Small intestine (tissue), 7 donors: ENCODE measurements around the gene RHOF. TPM values are rescaled to one million over a fixed set of nuclear protein-coding genes. Genes with fewer than 3 reads are reported as not detected.

ENCODE experiments used
- DNase-seq, 2 donors: peaks; one replicate each; pipeline versions ENCODE4 v3.0.0 to v3.0.0-alpha.2; 2013
- FAIRE-seq: peaks from 2 replicates; lab custom pipeline; 2012; peaks lifted over from hg19 to GRCh38; lab: Jason Lieb, UNC
- H3K27ac ChIP-seq, 3 donors: one replicate each; pipeline ENCODE4 v1.5.1; 2013; ENCODE audit warnings: low read length in 2 of 3, mild to moderate bottlenecking in 2 of 3, control low read depth in 1 of 3, inconsistent platforms in 1 of 3, low read depth in 1 of 3, moderate library complexity in 1 of 3
- H3K27me3 ChIP-seq, 3 donors: one replicate each; pipeline ENCODE4 v1.6.1; 2013; ENCODE audit warnings: low read length in 3 of 3, inconsistent platforms in 1 of 3; ENCODE audit not compliant: control insufficient read depth in 3 of 3, insufficient read depth in 3 of 3
- H3K36me3 ChIP-seq, 3 donors: one replicate each; pipeline ENCODE4 v1.6.1; 2013; ENCODE audit warnings: low read length in 3 of 3, inconsistent platforms in 1 of 3, low read depth in 1 of 3, mild to moderate bottlenecking in 1 of 3, moderate library complexity in 1 of 3; ENCODE audit not compliant: control insufficient read depth in 3 of 3, insufficient read depth in 2 of 3
- H3K4me1 ChIP-seq, 3 donors: one replicate each; pipeline ENCODE4 v1.6.1; 2013; ENCODE audit warnings: low read length in 2 of 3, inconsistent platforms in 1 of 3, low read depth in 1 of 3, mild to moderate bottlenecking in 1 of 3, moderate library complexity in 1 of 3; ENCODE audit not compliant: control insufficient read depth in 3 of 3, insufficient read depth in 2 of 3
- H3K4me3 ChIP-seq, 3 donors: one replicate each; pipeline ENCODE4 v1.5.1; 2013; ENCODE audit warnings: low read length in 3 of 3, control low read depth in 1 of 3, inconsistent platforms in 1 of 3, low read depth in 1 of 3, mild to moderate bottlenecking in 1 of 3, moderate library complexity in 1 of 3
- H3K9me3 ChIP-seq, 2 donors: one replicate each; pipeline ENCODE4 v1.6.1; 2013; ENCODE audit warnings: low read depth in 1 of 2, low read length in 1 of 2; ENCODE audit not compliant: control insufficient read depth in 2 of 2, insufficient read depth in 1 of 2
- WGBS, 3 donors: extraction: QIAGEN DNeasy Blood & Tissue Kit; methylation state at CpG; one replicate each; pipeline ENCODE4 v1.1.7; 2013; 5-methylcytosine and 5-hydroxymethylcytosine counted together
- polyA plus RNA-seq, 4 donors: library from polyadenylated mRNA; stranded (reverse) in 3 of 4; unstranded in 1 of 4; fragments of 200-250 nt in 3 of 4; fragments of 120-200 nt in 1 of 4; gene quantifications; one replicate each; pipeline versions ENCODE4 v1.2.1 to v1.2.3, GENCODE V29; 2013
- donor health status: healthy with polysubstance abuse.
- donor health status: control.
- donor health status: control.
- donor health status: Bipolar disorder and iron deficiency.
- donor health status: healthy.

The RHOF gene
- polyA plus RNA-seq, 4 donors: 13.3 to 75.9 (median 43.6) TPM

GRCh38 chr12:121823727-121824115, 30.2 kb upstream of the RHOF start:
- Histone ChIP-seq H3K36me3 (peaks cover 38 to 96% (median 40%) of the 10 kb centered on the region in 3 donors), H3K27ac (no peak overlapping the region), H3K4me3 (no peak overlapping the region), H3K27me3 (no peaks in the 10 kb centered on the region), H3K9me3 (no peaks in the 10 kb centered on the region), H3K4me1 (no peaks in the 10 kb centered on the region)
- FAIRE-seq (no peak), DNase-seq (no peak)
- 79 to 83% (median 81%) methylated on average over 12 of the region's 12 CpGs for WGBS, 3 donors

GRCh38 chr12:121823101-121823726, 29.7 kb upstream of the RHOF start:
- FAIRE-seq: no peak
- DNase-seq: no peak
- 90 to 94% (median 93%) methylated on average over 28 to 36 of the region's 36 CpGs for WGBS, 3 donors
- no peaks in the 10 kb centered on the region for H3K4me1 ChIP-seq
- no peaks in the 10 kb centered on the region for H3K9me3 ChIP-seq
- H3K27me3 ChIP-seq: no peaks in the 10 kb centered on the region
- no peak overlapping the region for H3K4me3 ChIP-seq
- no peak overlapping the region for H3K27ac ChIP-seq
- peaks cover 35 to 96% (median 35%) of the 10 kb centered on the region in 3 donors for H3K36me3 ChIP-seq

- Histone ChIP-seq H3K4me1 (no peaks in the 10 kb centered on the region), H3K27ac (no peak overlapping the region), H3K36me3 (peaks cover 35 to 96% (median 35%) of the 10 kb centered on the region in 3 donors), H3K27me3 (no peaks in the 10 kb centered on the region), H3K4me3 (no peak overlapping the region), H3K9me3 (no peaks in the 10 kb centered on the region)
- WGBS, 3 donors: 93 to 94% (median 93%) methylated on average over 31 to 39 of the region's 39 CpGs
- no peak for DNase-seq
- no peak for FAIRE-seq
Observed at GRCh38 chr12:121822393-121823100, 29.1 kb upstream of the RHOF start.

GRCh38 chr12:121820056-121820455, 26.6 kb upstream of the RHOF start:
- Histone ChIP-seq H3K27me3 (no peaks in the 10 kb centered on the region), H3K27ac (no peak overlapping the region), H3K4me3 (no peak overlapping the region), H3K4me1 (no peaks in the 10 kb centered on the region), H3K36me3 (peaks cover 38 to 97% (median 46%) of the 10 kb centered on the region in 3 donors), H3K9me3 (no peaks in the 10 kb centered on the region)
- no peak for FAIRE-seq
- 84 to 93% (median 88%) methylated on average over 7 of the region's 7 CpGs for WGBS, 3 donors
- DNase-seq: no peak

GRCh38 chr12:121819212-121819949, 25.9 kb upstream of the RHOF start:
- Histone ChIP-seq H3K36me3 (peaks cover 37 to 97% (median 48%) of the 10 kb centered on the region in 3 donors), H3K4me1 (no peaks in the 10 kb centered on the region), H3K27ac (no peak overlapping the region), H3K27me3 (no peaks in the 10 kb centered on the region), H3K9me3 (no peaks in the 10 kb centered on the region), H3K4me3 (no peak overlapping the region)
- DNase-seq (no peak), FAIRE-seq (no peak)
- 90 to 93% (median 93%) methylated on average over 21 to 22 of the region's 22 CpGs for WGBS, 3 donors

- H3K36me3 ChIP-seq: peaks cover 27 to 96% (median 43%) of the 10 kb centered on the region in 3 donors
- H3K4me3 ChIP-seq: no peak overlapping the region
- peaks cover 0 to 10% (median 0%) of the 10 kb centered on the region in 3 donors for H3K4me1 ChIP-seq
- WGBS, 3 donors: 93 to 97% (median 95%) methylated on average over 16 to 18 of the region's 18 CpGs
- no peaks in the 10 kb centered on the region for H3K27me3 ChIP-seq
- no peak for FAIRE-seq
- H3K9me3 ChIP-seq: no peaks in the 10 kb centered on the region
- no peak overlapping the region for H3K27ac ChIP-seq
- no peak for DNase-seq
Observed at GRCh38 chr12:121817648-121818043, 24.2 kb upstream of the RHOF start.

- Histone ChIP-seq H3K4me1 (peaks cover 0 to 13% (median 0%) of the 10 kb centered on the region in 3 donors), H3K9me3 (no peaks in the 10 kb centered on the region), H3K36me3 (peaks cover 25 to 93% (median 37%) of the 10 kb centered on the region in 3 donors), H3K27me3 (no peaks in the 10 kb centered on the region), H3K27ac (no peak overlapping the region), H3K4me3 (no peak overlapping the region)
- WGBS, 3 donors: 96 to 97% (median 96%) methylated on average over 30 to 47 of the region's 47 CpGs
- no peak for FAIRE-seq
- no peak for DNase-seq
Observed at GRCh38 chr12:121816925-121817647, 23.6 kb upstream of the RHOF start.

GRCh38 chr12:121815263-121815662, 21.8 kb upstream of the RHOF start:
- DNase-seq (no peak), FAIRE-seq (no peak)
- no peak overlapping the region for H3K27ac ChIP-seq
- peaks cover 0 to 28% (median 2%) of the 10 kb centered on the region in 3 donors for H3K4me1 ChIP-seq
- no peak overlapping the region for H3K4me3 ChIP-seq
- H3K9me3 ChIP-seq: no peaks in the 10 kb centered on the region
- WGBS, 3 donors: 91 to 94% (median 93%) methylated on average over 8 of the region's 8 CpGs
- H3K27me3 ChIP-seq: no peaks in the 10 kb centered on the region
- H3K36me3 ChIP-seq: peaks cover 27 to 93% (median 38%) of the 10 kb centered on the region in 3 donors
